Measurements from ENCODE around the gene GARNL3. TPM values are rescaled to one million over a fixed set of nuclear protein-coding genes. Genes with fewer than 3 reads are reported as not detected.

Gene GARNL3
- total RNA-seq, 1 donor from 2014 or later: 21.4 TPM

GRCh38 chr9:127406799-127407491 lies 142.4 kb downstream of the GARNL3 start:
- H3K4me3 Mint-ChIP-seq (ENCODE audit: low read depth): no peak overlapping the region
- peaks cover 7% of the 10 kb centered on the region for H3K36me3 Mint-ChIP-seq (ENCODE audit: insufficient read depth)
- H3K27ac Mint-ChIP-seq: no peak overlapping the region
- H3K9me3 Mint-ChIP-seq (ENCODE audit: low read depth): no peaks in the 10 kb centered on the region
- no peak for DNase-seq (ENCODE audit: low spot score, unreplicated experiment)
- no peak for TF ChIP-seq CTCF (IDR thresholded peaks at IDR 0.05; ENCODE audit: unreplicated experiment)
- peaks cover 7% of the 10 kb centered on the region for H3K4me1 Mint-ChIP-seq (ENCODE audit: low read depth)
- H3K27me3 Mint-ChIP-seq: no peaks in the 10 kb centered on the region

GRCh38 chr9:127407492-127407843 lies 142.9 kb downstream of the GARNL3 start:
- H3K27ac Mint-ChIP-seq: no peak overlapping the region
- H3K36me3 Mint-ChIP-seq (ENCODE audit: insufficient read depth): peaks cover 5% of the 10 kb centered on the region
- peaks cover 7% of the 10 kb centered on the region for H3K4me1 Mint-ChIP-seq (ENCODE audit: low read depth)
- H3K4me3 Mint-ChIP-seq (ENCODE audit: low read depth): no peak overlapping the region
- H3K9me3 Mint-ChIP-seq (ENCODE audit: low read depth): no peaks in the 10 kb centered on the region
- TF ChIP-seq CTCF (IDR thresholded peaks at IDR 0.05; ENCODE audit: unreplicated experiment): no peak
- H3K27me3 Mint-ChIP-seq: no peaks in the 10 kb centered on the region
- no peak for DNase-seq (ENCODE audit: low spot score, unreplicated experiment)

GRCh38 chr9:127411122-127411521 lies 146.5 kb downstream of the GARNL3 start:
- Mint-ChIP-seq H3K36me3 (ENCODE audit: insufficient read depth) (peaks cover 4% of the 10 kb centered on the region), H3K9me3 (ENCODE audit: low read depth) (no peaks in the 10 kb centered on the region), H3K4me3 (ENCODE audit: low read depth) (no peak overlapping the region), H3K27ac (no peak overlapping the region), H3K27me3 (no peaks in the 10 kb centered on the region), H3K4me1 (ENCODE audit: low read depth) (peaks cover 7% of the 10 kb centered on the region)
- TF ChIP-seq CTCF (IDR thresholded peaks at IDR 0.05; ENCODE audit: unreplicated experiment): no peak
- no peak for DNase-seq (ENCODE audit: low spot score, unreplicated experiment)

GRCh38 chr9:127415141-127415540 lies 150.6 kb downstream of the GARNL3 start:
- Mint-ChIP-seq H3K4me3 (ENCODE audit: low read depth) (no peak overlapping the region), H3K4me1 (ENCODE audit: low read depth) (peaks cover 5% of the 10 kb centered on the region), H3K9me3 (ENCODE audit: low read depth) (no peaks in the 10 kb centered on the region), H3K27me3 (no peaks in the 10 kb centered on the region), H3K36me3 (ENCODE audit: insufficient read depth) (peaks cover 2% of the 10 kb centered on the region), H3K27ac (peak overlapping the region; percentile 35)
- TF ChIP-seq CTCF (IDR thresholded peaks at IDR 0.05; ENCODE audit: unreplicated experiment): no peak
- no peak for DNase-seq (ENCODE audit: low spot score, unreplicated experiment)

- no peak overlapping the region for H3K27ac Mint-ChIP-seq
- no peaks in the 10 kb centered on the region for H3K9me3 Mint-ChIP-seq (ENCODE audit: low read depth)
- no peak for TF ChIP-seq CTCF (IDR thresholded peaks at IDR 0.05; ENCODE audit: unreplicated experiment)
- peaks cover 2% of the 10 kb centered on the region for H3K36me3 Mint-ChIP-seq (ENCODE audit: insufficient read depth)
- no peak overlapping the region for H3K4me3 Mint-ChIP-seq (ENCODE audit: low read depth)
- peaks cover 5% of the 10 kb centered on the region for H3K4me1 Mint-ChIP-seq (ENCODE audit: low read depth)
- no peak for DNase-seq (ENCODE audit: low spot score, unreplicated experiment)
- H3K27me3 Mint-ChIP-seq: no peaks in the 10 kb centered on the region
Measured at GRCh38 chr9:127415657-127416056, 151.1 kb downstream of the GARNL3 start.

Data from progenitor cell of endocrine pancreas (in vitro differentiated cells).